DOHH2 (cell line): ENCODE data around the gene PIM3.
"Not testable (repeated sequence)": the region's sequence is repeated elsewhere in the genome, so short reads cannot be mapped to it uniquely, and the experiment has no call there.

Experiments
- H3F3A ChIP-seq: fragments of 200-600 bp; sonication (generic), shearing (Covaris generic); 2 replicates; pipeline ENCODE4 v1.6.0; 2016; ENCODE audit warnings: antibody characterized with exemption, mild to moderate bottlenecking; ENCODE audit not compliant: control insufficient read depth, insufficient read depth
- H3K27ac ChIP-seq: fragments of 200-600 bp; sonication (generic); 2 replicates; pipeline ENCODE4 v1.5.1; 2014; ENCODE audit warnings: low read depth, mild to moderate bottlenecking, low read length, moderate library complexity
- H3K27me3 ChIP-seq: fragments of 200-600 bp; sonication (generic); 2 replicates; pipeline ENCODE4 v1.6.1; 2014; ENCODE audit warnings: mild to moderate bottlenecking, low read length, mixed read lengths; ENCODE audit not compliant: control insufficient read depth
- H3K36me3 ChIP-seq: fragments of 200-600 bp; sonication (generic); 2 replicates; pipeline ENCODE4 v1.6.1; 2014; ENCODE audit warnings: mild to moderate bottlenecking, low read length, moderate library complexity, mixed read lengths; ENCODE audit not compliant: control insufficient read depth
- H3K4me1 ChIP-seq: fragments of 200-600 bp; sonication (generic); 2 replicates; pipeline ENCODE4 v1.6.1; 2014; ENCODE audit warnings: mild to moderate bottlenecking, low read length, mixed read lengths; ENCODE audit not compliant: control insufficient read depth
- H3K4me2 ChIP-seq: fragments of 200-600 bp; sonication (generic); 2 replicates; pipeline ENCODE4 v1.6.0; 2014; ENCODE audit warnings: mild to moderate bottlenecking, low read length, moderate library complexity
- H3K4me3 ChIP-seq: fragments of 200-600 bp; sonication (generic); 2 replicates; pipeline ENCODE4 v1.5.1; 2014; ENCODE audit warnings: mild to moderate bottlenecking, low read length, mixed read lengths
- H3K79me2 ChIP-seq: fragments of 200-600 bp; sonication (generic); 2 replicates; pipeline ENCODE4 v1.6.1; 2014; ENCODE audit warnings: mild to moderate bottlenecking, low read length, mixed read lengths; ENCODE audit not compliant: control insufficient read depth
- H3K9me2 ChIP-seq: fragments of 200-600 bp; sonication (generic); replicated peaks from 2 replicates; pipeline ENCODE4 v1.6.1; 2014; ENCODE audit warnings: mild to moderate bottlenecking, low read length, mixed read lengths; ENCODE audit not compliant: control insufficient read depth
- H3K9me3 ChIP-seq: fragments of 200-600 bp; sonication (generic); 2 replicates; pipeline ENCODE4 v1.6.1; 2014; ENCODE audit warnings: antibody characterized with exemption, low read length, mixed read lengths; ENCODE audit not compliant: control insufficient read depth, insufficient read depth
- H4K20me1 ChIP-seq: fragments of 200-600 bp; sonication (generic); 2 replicates; pipeline ENCODE4 v1.6.0; 2014; ENCODE audit warnings: low read depth, mild to moderate bottlenecking, antibody characterized with exemption, low read length, moderate library complexity; ENCODE audit not compliant: control insufficient read depth, insufficient read depth
- EZH2phosphoT487 ChIP-seq: fragments of 200-600 bp; sonication (generic); IDR thresholded peaks from 2 replicates; pipeline ENCODE4 v1.6.1; 2017; ENCODE audit warnings: borderline replicate concordance, mild to moderate bottlenecking, antibody characterized with exemption, low read length, moderate library complexity, mixed read lengths
- TF ChIP-seq, protein P1 (sequence below): fragments of 200-600 bp; sonication (generic); IDR thresholded peaks from one replicate; pipeline ENCODE4 v1.5.1; 2014; ENCODE audit warnings: antibody characterized with exemption, mild to moderate bottlenecking, low read depth, low read length; ENCODE audit not compliant: poor library complexity, severe bottlenecking

Gene PIM3

DNA sequence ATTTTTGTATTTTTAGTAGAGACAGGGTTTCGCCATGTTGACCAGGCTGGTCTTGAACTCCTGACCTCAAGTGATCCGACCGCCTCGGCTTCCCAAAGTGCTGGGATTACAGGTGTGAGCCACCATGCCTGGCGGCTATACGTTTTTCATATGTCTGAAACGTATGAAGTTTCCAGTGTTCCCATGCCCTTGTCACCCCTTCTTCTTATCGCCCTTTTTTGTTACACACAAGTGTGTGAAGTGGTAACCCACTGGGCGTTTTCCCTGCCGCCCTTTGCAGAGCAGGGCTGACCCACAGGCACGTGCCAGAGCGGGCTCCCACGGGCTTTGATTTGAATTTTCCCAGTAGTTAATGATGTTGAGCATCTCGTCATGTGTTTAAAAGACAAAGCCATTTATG, 17.0 kb downstream of the PIM3 start:
- no peak overlapping the region for H3K27ac ChIP-seq
- H3K9me2 ChIP-seq = no peaks in the 10 kb centered on the region
- peaks cover 6% of the 10 kb centered on the region; the same call in 1 of the 2 replicates for H3K9me3 ChIP-seq
- TF ChIP-seq EZH2phosphoT487 = no peak
- TF ChIP-seq, protein P1, sequence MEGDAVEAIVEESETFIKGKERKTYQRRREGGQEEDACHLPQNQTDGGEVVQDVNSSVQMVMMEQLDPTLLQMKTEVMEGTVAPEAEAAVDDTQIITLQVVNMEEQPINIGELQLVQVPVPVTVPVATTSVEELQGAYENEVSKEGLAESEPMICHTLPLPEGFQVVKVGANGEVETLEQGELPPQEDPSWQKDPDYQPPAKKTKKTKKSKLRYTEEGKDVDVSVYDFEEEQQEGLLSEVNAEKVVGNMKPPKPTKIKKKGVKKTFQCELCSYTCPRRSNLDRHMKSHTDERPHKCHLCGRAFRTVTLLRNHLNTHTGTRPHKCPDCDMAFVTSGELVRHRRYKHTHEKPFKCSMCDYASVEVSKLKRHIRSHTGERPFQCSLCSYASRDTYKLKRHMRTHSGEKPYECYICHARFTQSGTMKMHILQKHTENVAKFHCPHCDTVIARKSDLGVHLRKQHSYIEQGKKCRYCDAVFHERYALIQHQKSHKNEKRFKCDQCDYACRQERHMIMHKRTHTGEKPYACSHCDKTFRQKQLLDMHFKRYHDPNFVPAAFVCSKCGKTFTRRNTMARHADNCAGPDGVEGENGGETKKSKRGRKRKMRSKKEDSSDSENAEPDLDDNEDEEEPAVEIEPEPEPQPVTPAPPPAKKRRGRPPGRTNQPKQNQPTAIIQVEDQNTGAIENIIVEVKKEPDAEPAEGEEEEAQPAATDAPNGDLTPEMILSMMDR = no peak
- H3K27me3 ChIP-seq = no peaks in the 10 kb centered on the region; the same call in 1 of the 2 replicates
- no peaks in the 10 kb centered on the region for H4K20me1 ChIP-seq
- peaks cover 34% of the 10 kb centered on the region for H3F3A ChIP-seq
- H3K4me1 ChIP-seq = peaks cover 32% of the 10 kb centered on the region
- no peak overlapping the region for H3K4me2 ChIP-seq
- no peaks in the 10 kb centered on the region for H3K79me2 ChIP-seq
- no peak overlapping the region for H3K4me3 ChIP-seq
- H3K36me3 ChIP-seq = no peaks in the 10 kb centered on the region

- H4K20me1 ChIP-seq = no peaks in the 10 kb centered on the region
- no peaks in the 10 kb centered on the region for H3K36me3 ChIP-seq
- H3K27me3 ChIP-seq = no peaks in the 10 kb centered on the region
- H3K79me2 ChIP-seq = no peaks in the 10 kb centered on the region
- no peak for TF ChIP-seq EZH2phosphoT487
- TF ChIP-seq, protein P1 = peak; percentile 87
- H3K4me2 ChIP-seq = no peak overlapping the region
- H3K9me2 ChIP-seq = no peaks in the 10 kb centered on the region
- H3K27ac ChIP-seq = no peak overlapping the region
- peaks cover 27% of the 10 kb centered on the region for H3F3A ChIP-seq
- H3K4me3 ChIP-seq = no peak overlapping the region
- H3K4me1 ChIP-seq = peaks cover 23% of the 10 kb centered on the region
- no peaks in the 10 kb centered on the region for H3K9me3 ChIP-seq
Measured at GRCh38 chr22:49979587-49980264, 19.2 kb downstream of the PIM3 start.

- not testable (repeated sequence) for H3K9me2 ChIP-seq, H3K4me3 ChIP-seq, H4K20me1 ChIP-seq, H3K79me2 ChIP-seq, H3K27ac ChIP-seq, H3K36me3 ChIP-seq, H3K27me3 ChIP-seq, H3K4me1 ChIP-seq, H3K9me3 ChIP-seq, H3K4me2 ChIP-seq
- H3F3A ChIP-seq = peaks cover 18% of the 10 kb centered on the region
Measured at GRCh38 chr22:49981799-49982198, 21.2 kb downstream of the PIM3 start.

- Histone ChIP-seq H3K4me3 (no peak overlapping the region), H3K79me2 (no peaks in the 10 kb centered on the region), H3K9me2 (no peaks in the 10 kb centered on the region), H3K9me3 (peaks cover 9% of the 10 kb centered on the region), H3K36me3 (no peaks in the 10 kb centered on the region), H4K20me1 (no peaks in the 10 kb centered on the region), H3K27me3 (no peaks in the 10 kb centered on the region), H3K4me1 (peaks cover 6% of the 10 kb centered on the region), H3K4me2 (no peak overlapping the region), H3F3A (peaks cover 9% of the 10 kb centered on the region), H3K27ac (no peak overlapping the region)
- TF ChIP-seq, protein P1 = no peak
- TF ChIP-seq EZH2phosphoT487 = no peak
Measured at GRCh38 chr22:49983148-49984042, 22.8 kb downstream of the PIM3 start.
